ENCODE data around the gene ANAPC2. TPM values are rescaled to one million over a fixed set of nuclear protein-coding genes. Genes with fewer than 3 reads are reported as not detected.

The ANAPC2 gene
- total RNA-seq, 1 donor = 32.9 TPM

- Histone ChIP-seq H3K4me2 (ENCODE audit: insufficient read depth, low read length) (no peak overlapping the region), H3K79me2 (ENCODE audit: insufficient read depth, low read length) (peaks cover 20% of the 10 kb centered on the region), H3K4me3 (ENCODE audit: insufficient read depth, low read length) (no peak overlapping the region), H3K4me1 (ENCODE audit: insufficient read depth, low read length) (peaks cover 3% of the 10 kb centered on the region), H3K9me3 (ENCODE audit: low read depth, low read length) (no peaks in the 10 kb centered on the region), H4K20me1 (ENCODE audit: insufficient read depth, low read length) (peaks cover 10% of the 10 kb centered on the region), H3K27ac (ENCODE audit: low read depth, low read length) (no peak overlapping the region), H2AFZ (ENCODE audit: low read length) (no peak overlapping the region), H3K36me3 (ENCODE audit: insufficient read depth, low read length) (no peaks in the 10 kb centered on the region), H3K27me3 (ENCODE audit: insufficient read depth, low read length) (no peaks in the 10 kb centered on the region)
- TF ChIP-seq CTCF (IDR thresholded peaks at IDR 0.05; ENCODE audit: extremely low read depth, low read depth, low read length) = no peak
- no peak for DNase-seq (ENCODE audit: insufficient read length, low spot score, missing footprints)
These were observed 47.3 kb upstream of the ANAPC2 start for GRCh38 chr9:137235424-137236237.

DNA sequence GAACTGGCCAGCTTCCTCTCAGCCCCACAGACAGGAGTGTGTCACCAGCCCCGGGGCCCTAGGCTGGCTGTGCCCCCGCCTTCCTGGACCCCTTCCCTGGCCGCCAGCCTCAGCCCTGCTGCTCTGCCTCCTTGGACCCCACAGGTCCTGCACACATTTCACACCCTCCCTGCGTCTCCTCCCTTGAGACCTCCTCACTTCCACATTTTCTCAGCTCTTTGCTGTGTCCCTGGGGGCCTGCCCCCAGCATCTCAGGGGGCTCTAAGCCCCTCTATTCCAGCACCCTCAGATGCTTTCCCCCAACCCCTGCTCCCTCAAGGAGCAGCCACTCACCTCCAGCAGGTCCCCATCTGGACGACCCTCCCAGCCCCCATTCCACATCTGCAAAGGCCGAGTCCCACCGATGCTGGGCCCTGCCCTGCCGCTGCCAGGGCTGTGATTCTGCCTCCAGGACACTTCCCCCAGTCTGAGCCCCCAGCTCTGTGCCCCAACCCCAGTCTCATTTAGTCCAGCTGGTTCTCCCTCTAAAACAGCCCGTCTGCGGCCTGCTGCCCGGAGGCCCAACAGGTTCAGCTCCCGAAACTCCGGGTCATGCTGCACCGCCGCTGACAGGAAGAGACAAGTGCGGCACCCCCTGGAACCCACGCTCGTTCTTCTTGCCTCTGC is 46.5 kb upstream of the ANAPC2 start:
- H3K27me3 ChIP-seq (ENCODE audit: insufficient read depth, low read length) = no peaks in the 10 kb centered on the region
- H3K4me3 ChIP-seq (ENCODE audit: insufficient read depth, low read length) = no peak overlapping the region
- peaks cover 20% of the 10 kb centered on the region for H3K79me2 ChIP-seq (ENCODE audit: insufficient read depth, low read length)
- no peak for DNase-seq (ENCODE audit: insufficient read length, low spot score, missing footprints)
- H3K9me3 ChIP-seq (ENCODE audit: low read depth, low read length) = no peaks in the 10 kb centered on the region
- peaks cover 10% of the 10 kb centered on the region for H4K20me1 ChIP-seq (ENCODE audit: insufficient read depth, low read length)
- no peak overlapping the region for H3K27ac ChIP-seq (ENCODE audit: low read depth, low read length)
- no peaks in the 10 kb centered on the region for H3K36me3 ChIP-seq (ENCODE audit: insufficient read depth, low read length)
- no peak for TF ChIP-seq CTCF (IDR thresholded peaks at IDR 0.05; ENCODE audit: extremely low read depth, low read depth, low read length)
- H2AFZ ChIP-seq (ENCODE audit: low read length) = no peak overlapping the region
- no peak overlapping the region for H3K4me2 ChIP-seq (ENCODE audit: insufficient read depth, low read length)
- H3K4me1 ChIP-seq (ENCODE audit: insufficient read depth, low read length) = peaks cover 3% of the 10 kb centered on the region

DNA sequence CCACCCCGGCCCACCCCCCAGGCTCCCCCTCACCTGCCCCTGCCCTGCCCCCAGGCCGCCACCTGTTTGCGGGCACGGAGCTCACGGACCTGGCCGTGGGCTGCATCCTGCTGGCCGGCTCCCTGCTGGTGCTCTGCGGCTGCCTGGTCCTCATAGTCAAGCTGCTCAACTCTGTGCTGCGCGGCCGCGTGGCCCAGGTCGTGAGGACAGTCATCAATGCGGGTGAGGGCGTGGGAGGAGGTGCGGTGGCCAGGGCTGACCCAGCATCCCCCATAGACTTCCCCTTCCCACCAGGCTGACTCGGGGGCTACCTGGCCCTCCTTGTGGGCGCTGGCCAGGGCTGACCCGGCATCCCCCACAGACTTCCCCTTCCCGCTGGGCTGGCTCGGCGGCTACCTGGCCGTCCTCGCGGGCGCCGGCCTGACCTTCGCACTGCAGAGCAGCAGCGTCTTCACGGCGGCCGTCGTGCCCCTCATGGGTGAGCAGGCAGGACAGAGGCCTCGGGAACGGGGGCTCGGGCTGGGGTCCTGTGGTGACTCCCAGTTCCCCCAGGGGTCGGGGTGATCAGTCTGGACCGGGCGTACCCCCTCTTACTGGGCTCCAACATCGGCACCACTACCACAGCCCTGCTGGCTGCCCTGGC is 45.8 kb upstream of the ANAPC2 start:
- H4K20me1 ChIP-seq (ENCODE audit: insufficient read depth, low read length) = peaks cover 10% of the 10 kb centered on the region
- no peak for TF ChIP-seq CTCF (IDR thresholded peaks at IDR 0.05; ENCODE audit: extremely low read depth, low read depth, low read length)
- H3K79me2 ChIP-seq (ENCODE audit: insufficient read depth, low read length) = peaks cover 20% of the 10 kb centered on the region
- no peak overlapping the region for H3K4me3 ChIP-seq (ENCODE audit: insufficient read depth, low read length)
- H3K4me2 ChIP-seq (ENCODE audit: insufficient read depth, low read length) = no peak overlapping the region
- no peak overlapping the region for H3K27ac ChIP-seq (ENCODE audit: low read depth, low read length)
- no peaks in the 10 kb centered on the region for H3K36me3 ChIP-seq (ENCODE audit: insufficient read depth, low read length)
- no peak overlapping the region for H2AFZ ChIP-seq (ENCODE audit: low read length)
- no peaks in the 10 kb centered on the region for H3K9me3 ChIP-seq (ENCODE audit: low read depth, low read length)
- peaks cover 3% of the 10 kb centered on the region for H3K4me1 ChIP-seq (ENCODE audit: insufficient read depth, low read length)
- H3K27me3 ChIP-seq (ENCODE audit: insufficient read depth, low read length) = no peaks in the 10 kb centered on the region
- no peak for DNase-seq (ENCODE audit: insufficient read length, low spot score, missing footprints)

Data from osteoblast (primary cell).